ENCODE results near the gene PDPR. TPM values are rescaled to one million over a fixed set of nuclear protein-coding genes. Genes with fewer than 3 reads are reported as not detected.
"Not testable (repeated sequence)": the region's sequence is repeated elsewhere in the genome, so short reads cannot be mapped to it uniquely, and the experiment has no call there.

Gene PDPR
- total RNA-seq, 3 donors from 2014 or later: 18.7 to 25.0 (median 24.1) TPM

- intact Hi-C loops (cut with DNase I; ENCODE audit: low total_unique reads): loop anchor here (10.0 kb wide), 1 partner anchor 335 kb away; no protein-coding TSS in a partner anchor
- H3K27ac ChIP-seq; DNase-seq (ENCODE audit: low spot score in 2 of 2); H3K27me3 ChIP-seq; H3K4me3 ChIP-seq; H3K4me1 ChIP-seq; H3K36me3 ChIP-seq; H3K9me3 ChIP-seq: not testable (repeated sequence)
Observed at GRCh38 chr16:70109583-70110279, 4.4 kb upstream of the PDPR start.

- H3K9me3 ChIP-seq; H3K4me3 ChIP-seq; H3K36me3 ChIP-seq; intact Hi-C loops (cut with DNase I; ENCODE audit: low total_unique reads); H3K27me3 ChIP-seq; H3K27ac ChIP-seq; H3K4me1 ChIP-seq; DNase-seq (ENCODE audit: low spot score in 2 of 2): not testable (repeated sequence)
Observed at GRCh38 chr16:70112162-70112561, 2.0 kb upstream of the PDPR start.

GRCh38 chr16:70113599-70113981, 542 bp upstream of the PDPR start:
- H3K36me3 ChIP-seq; DNase-seq (ENCODE audit: low spot score in 2 of 2); H3K9me3 ChIP-seq; H3K27me3 ChIP-seq; H3K4me1 ChIP-seq; intact Hi-C loops (cut with DNase I; ENCODE audit: low total_unique reads): not testable (repeated sequence)
- Histone ChIP-seq H3K27ac (peak overlapping the region; percentile 79 to 85), H3K4me3 (peak overlapping the region; percentile 66 to 84 (median 68))

- H3K27me3 ChIP-seq; H3K9me3 ChIP-seq; H3K4me1 ChIP-seq; H3K4me3 ChIP-seq; H3K36me3 ChIP-seq; H3K27ac ChIP-seq; DNase-seq (ENCODE audit: low spot score in 2 of 2); intact Hi-C loops (cut with DNase I; ENCODE audit: low total_unique reads): not testable (repeated sequence)
Observed at GRCh38 chr16:70118354-70118753, 4.2 kb downstream of the PDPR start.

- H3K36me3 ChIP-seq; intact Hi-C loops (cut with DNase I; ENCODE audit: low total_unique reads); H3K27ac ChIP-seq: not testable (repeated sequence)
Observed at GRCh38 chr16:70118776-70119175, 4.6 kb downstream of the PDPR start.

GRCh38 chr16:70120398-70120797, 6.3 kb downstream of the PDPR start:
- H3K27me3 ChIP-seq; H3K9me3 ChIP-seq; H3K4me3 ChIP-seq; intact Hi-C loops (cut with DNase I; ENCODE audit: low total_unique reads); H3K36me3 ChIP-seq; H3K4me1 ChIP-seq; H3K27ac ChIP-seq; DNase-seq (ENCODE audit: low spot score in 2 of 2): not testable (repeated sequence)

More at GRCh38 chr16:70118776-70119175, 4.6 kb downstream of the PDPR start:
- DNase-seq (ENCODE audit: low spot score in 2 of 2); H3K4me1 ChIP-seq; H3K4me3 ChIP-seq; H3K27me3 ChIP-seq; H3K9me3 ChIP-seq: not testable (repeated sequence)

GRCh38 chr16:70123822-70124221, 9.7 kb downstream of the PDPR start:
- H3K9me3 ChIP-seq; H3K36me3 ChIP-seq; H3K4me3 ChIP-seq; DNase-seq (ENCODE audit: low spot score in 2 of 2); H3K27me3 ChIP-seq; H3K27ac ChIP-seq; H3K4me1 ChIP-seq; intact Hi-C loops (cut with DNase I; ENCODE audit: low total_unique reads): not testable (repeated sequence)

- DNase-seq (ENCODE audit: low spot score in 2 of 2); H3K9me3 ChIP-seq; H3K4me3 ChIP-seq; H3K27ac ChIP-seq; H3K27me3 ChIP-seq; H3K36me3 ChIP-seq; intact Hi-C loops (cut with DNase I; ENCODE audit: low total_unique reads); H3K4me1 ChIP-seq: not testable (repeated sequence)
Observed at GRCh38 chr16:70126226-70126625, 12.1 kb downstream of the PDPR start.

- H3K27me3 ChIP-seq; H3K4me3 ChIP-seq; intact Hi-C loops (cut with DNase I; ENCODE audit: low total_unique reads); DNase-seq (ENCODE audit: low spot score in 2 of 2); H3K27ac ChIP-seq; H3K4me1 ChIP-seq; H3K9me3 ChIP-seq; H3K36me3 ChIP-seq: not testable (repeated sequence)
Observed at GRCh38 chr16:70127706-70128105, 13.6 kb downstream of the PDPR start.

GRCh38 chr16:70128844-70129243, 14.7 kb downstream of the PDPR start:
- H3K4me1 ChIP-seq; intact Hi-C loops (cut with DNase I; ENCODE audit: low total_unique reads); H3K27ac ChIP-seq; H3K4me3 ChIP-seq; DNase-seq (ENCODE audit: low spot score in 2 of 2); H3K9me3 ChIP-seq; H3K27me3 ChIP-seq; H3K36me3 ChIP-seq: not testable (repeated sequence)

- H3K27ac ChIP-seq, H3K4me3 ChIP-seq: not testable (repeated sequence)
Observed at GRCh38 chr16:70135796-70136195, 21.7 kb downstream of the PDPR start.

GRCh38 chr16:70136595-70136994, 22.5 kb downstream of the PDPR start:
- H3K27me3 ChIP-seq; H3K36me3 ChIP-seq; DNase-seq (ENCODE audit: low spot score in 2 of 2); intact Hi-C loops (cut with DNase I; ENCODE audit: low total_unique reads); H3K4me3 ChIP-seq; H3K9me3 ChIP-seq; H3K4me1 ChIP-seq; H3K27ac ChIP-seq: not testable (repeated sequence)

More at GRCh38 chr16:70135796-70136195, 21.7 kb downstream of the PDPR start:
- H3K27me3 ChIP-seq; H3K4me1 ChIP-seq; intact Hi-C loops (cut with DNase I; ENCODE audit: low total_unique reads); H3K36me3 ChIP-seq; DNase-seq (ENCODE audit: low spot score in 2 of 2); H3K9me3 ChIP-seq: not testable (repeated sequence)

- H3K4me1 ChIP-seq; DNase-seq (ENCODE audit: low spot score in 2 of 2); H3K4me3 ChIP-seq; H3K9me3 ChIP-seq; intact Hi-C loops (cut with DNase I; ENCODE audit: low total_unique reads); H3K27me3 ChIP-seq; H3K36me3 ChIP-seq; H3K27ac ChIP-seq: not testable (repeated sequence)
Observed at GRCh38 chr16:70142739-70143138, 28.6 kb downstream of the PDPR start.

- H3K27me3 ChIP-seq, H3K9me3 ChIP-seq: not testable (repeated sequence)
Observed at GRCh38 chr16:70143231-70143895, 29.2 kb downstream of the PDPR start.

More at GRCh38 chr16:70143231-70143895, 29.2 kb downstream of the PDPR start:
- DNase-seq (ENCODE audit: low spot score in 2 of 2); H3K4me1 ChIP-seq; intact Hi-C loops (cut with DNase I; ENCODE audit: low total_unique reads); H3K4me3 ChIP-seq; H3K27ac ChIP-seq; H3K36me3 ChIP-seq: not testable (repeated sequence)

Measured in breast epithelium (tissue), 4 donors.